Astrocyte (in vitro differentiated cells and primary cell): Measurements from ENCODE around the gene INHBB. TPM values are rescaled to one million over a fixed set of nuclear protein-coding genes. Genes with fewer than 3 reads are reported as not detected.

ENCODE experiments used
- DNase-seq: peaks from one replicate; pipeline ENCODE4 v3.0.0-alpha.2; 2010; ENCODE audit warnings: low read depth
- FAIRE-seq: peaks from 2 replicates; lab custom pipeline; 2011; peaks lifted over from hg19 to GRCh38; lab: Jason Lieb, UNC
- H2AFZ ChIP-seq: 2 replicates; pipeline ENCODE4 v1.6.0; 2012; ENCODE audit warnings: low read depth, low read length, inconsistent platforms
- H3K27ac ChIP-seq: 2 replicates; pipeline ENCODE4 v1.5.1; 2011; ENCODE audit warnings: low read depth, low read length, inconsistent platforms
- H3K27me3 ChIP-seq: 2 replicates; pipeline ENCODE4 v1.6.0; 2011; ENCODE audit warnings: low read length, inconsistent platforms; ENCODE audit not compliant: insufficient read depth
- H3K36me3 ChIP-seq: 2 replicates; pipeline ENCODE4 v1.5.1; 2011; ENCODE audit warnings: low read length, inconsistent platforms; ENCODE audit not compliant: insufficient read depth
- H3K4me1 ChIP-seq: 2 replicates; pipeline ENCODE4 v1.5.1; 2011; ENCODE audit warnings: low read length, inconsistent platforms; ENCODE audit not compliant: insufficient read depth
- H3K4me2 ChIP-seq: 2 replicates; pipeline ENCODE4 v1.6.0; 2012; ENCODE audit warnings: low read length, inconsistent platforms
- H3K4me3 ChIP-seq: 2 replicates; pipeline ENCODE4 v1.5.1; 2011; ENCODE audit warnings: low read depth, mild to moderate bottlenecking, low read length, inconsistent platforms; ENCODE audit not compliant: insufficient read depth
- H3K79me2 ChIP-seq: 2 replicates; pipeline ENCODE4 v1.6.0; 2012; ENCODE audit warnings: mild to moderate bottlenecking, low read length, inconsistent platforms; ENCODE audit not compliant: insufficient read depth
- H3K9ac ChIP-seq: 2 replicates; pipeline ENCODE4 v1.6.0; 2012; ENCODE audit warnings: mild to moderate bottlenecking, low read length, inconsistent platforms
- H3K9me3 ChIP-seq: 2 replicates; pipeline ENCODE4 v1.5.1; 2012; ENCODE audit warnings: low read depth, mild to moderate bottlenecking, low read length, inconsistent platforms; ENCODE audit not compliant: insufficient read depth
- H4K20me1 ChIP-seq: 2 replicates; pipeline ENCODE4 v1.6.0; 2012; ENCODE audit warnings: low read length, inconsistent platforms; ENCODE audit not compliant: insufficient read depth
- H3K27ac Mint-ChIP-seq: one replicate; pipeline ENCODE4 v1.8.0; 2021; ENCODE audit warnings: mild to moderate bottlenecking, mixed read lengths; ENCODE audit not compliant: unreplicated experiment
- H3K27me3 Mint-ChIP-seq: one replicate; pipeline ENCODE4 v1.8.0; 2021; ENCODE audit warnings: low read depth, mixed read lengths; ENCODE audit not compliant: unreplicated experiment
- H3K36me3 Mint-ChIP-seq: one replicate; pipeline ENCODE4 v1.8.0; 2021; ENCODE audit warnings: low read depth, mixed read lengths; ENCODE audit not compliant: unreplicated experiment
- H3K4me1 Mint-ChIP-seq: one replicate; pipeline ENCODE4 v1.8.0; 2021; ENCODE audit warnings: low read depth, mixed read lengths; ENCODE audit not compliant: unreplicated experiment
- H3K4me3 Mint-ChIP-seq: one replicate; pipeline ENCODE4 v1.8.0; 2021; ENCODE audit warnings: mild to moderate bottlenecking, moderate library complexity, mixed read lengths; ENCODE audit not compliant: unreplicated experiment
- H3K9me3 Mint-ChIP-seq: one replicate; pipeline ENCODE4 v1.8.0; 2021; ENCODE audit warnings: mild to moderate bottlenecking, mixed read lengths; ENCODE audit not compliant: unreplicated experiment
- CTCF ChIP-seq: IDR thresholded peaks from 2 replicates; pipeline ENCODE4 v1.5.1; 2011; ENCODE audit warnings: low read depth, mild to moderate bottlenecking, inconsistent platforms, low read length, moderate library complexity; ENCODE audit not compliant: insufficient read depth
- EZH2 ChIP-seq: IDR thresholded peaks from 2 replicates; pipeline ENCODE4 v1.6.1; 2012; ENCODE audit warnings: mild to moderate bottlenecking, low read length, inconsistent platforms; ENCODE audit not compliant: insufficient read depth
- total RNA-seq: library from RNA; stranded (reverse); gene quantifications from 2 replicates; pipeline ENCODE4 v1.2.1, GENCODE V29; 2021

Gene INHBB
- total RNA-seq, 1 donor from 2014 or later = 7.1 TPM

GRCh38 chr2:120360307-120360855, 14.4 kb downstream of the INHBB start:
- H2AFZ ChIP-seq = no peak overlapping the region
- Mint-ChIP-seq H3K4me3 (no peak overlapping the region), H3K9me3 (peaks cover 2% of the 10 kb centered on the region), H3K27ac (no peak overlapping the region), H3K4me1 (peaks cover 4% of the 10 kb centered on the region), H3K36me3 (peaks cover 5% of the 10 kb centered on the region), H3K27me3 (peaks cover 81% of the 10 kb centered on the region)
- H3K36me3 ChIP-seq = no peaks in the 10 kb centered on the region
- no peaks in the 10 kb centered on the region for H3K9me3 ChIP-seq
- H3K27me3 ChIP-seq = peaks cover 16% of the 10 kb centered on the region
- no peak overlapping the region for H3K9ac ChIP-seq
- no peak for FAIRE-seq
- DNase-seq = peak; percentile 63
- TF ChIP-seq CTCF (no peak), EZH2 (no peak)
- no peaks in the 10 kb centered on the region for H4K20me1 ChIP-seq
- no peak overlapping the region for H3K4me3 ChIP-seq
- H3K27ac ChIP-seq = no peak overlapping the region
- peaks cover 10% of the 10 kb centered on the region for H3K4me1 ChIP-seq
- H3K79me2 ChIP-seq = no peaks in the 10 kb centered on the region
- H3K4me2 ChIP-seq = peak overlapping the region; percentile 17

GRCh38 chr2:120362926-120363325, 17.0 kb downstream of the INHBB start:
- TF ChIP-seq CTCF (no peak), EZH2 (no peak)
- FAIRE-seq = no peak
- H3K27ac Mint-ChIP-seq = no peak overlapping the region
- peaks cover 3% of the 10 kb centered on the region for H3K9me3 Mint-ChIP-seq
- Histone ChIP-seq H3K4me2 (no peak overlapping the region), H3K4me3 (no peak overlapping the region), H2AFZ (no peak overlapping the region), H3K27ac (no peak overlapping the region), H3K9me3 (no peaks in the 10 kb centered on the region), H3K79me2 (no peaks in the 10 kb centered on the region), H3K27me3 (peaks cover 6% of the 10 kb centered on the region), H4K20me1 (no peaks in the 10 kb centered on the region), H3K9ac (no peak overlapping the region), H3K36me3 (no peaks in the 10 kb centered on the region), H3K4me1 (peaks cover 21% of the 10 kb centered on the region)
- H3K4me1 Mint-ChIP-seq = peaks cover 14% of the 10 kb centered on the region
- H3K27me3 Mint-ChIP-seq = peaks cover 73% of the 10 kb centered on the region
- peaks cover 3% of the 10 kb centered on the region for H3K36me3 Mint-ChIP-seq
- no peak for DNase-seq
- no peak overlapping the region for H3K4me3 Mint-ChIP-seq

- Histone ChIP-seq H3K4me3 (no peak overlapping the region), H4K20me1 (no peaks in the 10 kb centered on the region), H2AFZ (no peak overlapping the region), H3K4me1 (peaks cover 21% of the 10 kb centered on the region), H3K9ac (no peak overlapping the region), H3K27ac (no peak overlapping the region), H3K27me3 (no peaks in the 10 kb centered on the region), H3K4me2 (no peak overlapping the region), H3K36me3 (no peaks in the 10 kb centered on the region), H3K9me3 (no peaks in the 10 kb centered on the region), H3K79me2 (no peaks in the 10 kb centered on the region)
- Mint-ChIP-seq H3K4me1 (peaks cover 13% of the 10 kb centered on the region), H3K27ac (no peak overlapping the region), H3K27me3 (peaks cover 58% of the 10 kb centered on the region), H3K4me3 (no peak overlapping the region), H3K9me3 (peaks cover 3% of the 10 kb centered on the region), H3K36me3 (peaks cover 3% of the 10 kb centered on the region)
- DNase-seq (no peak), FAIRE-seq (no peak)
- no peak for TF ChIP-seq EZH2
- no peak for TF ChIP-seq CTCF
These were observed 19.4 kb downstream of the INHBB start for GRCh38 chr2:120365236-120365793.
